Bronchial epithelial cell (primary cell): ENCODE data around the gene ALDH16A1. TPM values are rescaled to one million over a fixed set of nuclear protein-coding genes. Genes with fewer than 3 reads are reported as not detected.
A peak's percentile ranks its signal among the peaks of the same experiment; 100 is the strongest.

Experiments used
- DNase-seq: peaks from one replicate; pipeline ENCODE4 v3.0.0-alpha.2; 2010; ENCODE audit warnings: low read depth
- FAIRE-seq: peaks from 2 replicates; lab custom pipeline; 2011; peaks lifted over from hg19 to GRCh38; lab: Jason Lieb, UNC
- H3K27me3 ChIP-seq: 2 replicates; pipeline ENCODE4 v1.5.1; 2011; ENCODE audit warnings: low read length; ENCODE audit not compliant: control insufficient read depth, insufficient read depth
- H3K36me3 ChIP-seq: 2 replicates; pipeline ENCODE4 v1.5.1; 2011; ENCODE audit warnings: low read length; ENCODE audit not compliant: control insufficient read depth, insufficient read depth
- H3K4me3 ChIP-seq: 2 replicates; pipeline ENCODE4 v1.5.1; 2011; ENCODE audit warnings: mild to moderate bottlenecking, low read depth, low read length, control low read depth
- total RNA-seq: library from RNA; depleted of rRNA; stranded (reverse); fragments of >200 nt; gene quantifications from 2 replicates; pipeline ENCODE4 v1.2.1, GENCODE V29; 2014
- TF ChIP-seq, protein P1 (sequence below): IDR thresholded peaks from 2 replicates; pipeline ENCODE4 v1.5.1; 2011; ENCODE audit warnings: mild to moderate bottlenecking, moderate library complexity, low read length, control low read depth, inconsistent platforms; ENCODE audit not compliant: insufficient read depth, severe bottlenecking

Gene ALDH16A1
- total RNA-seq, 1 donor from 2014 or later: 29.2 TPM

DNA sequence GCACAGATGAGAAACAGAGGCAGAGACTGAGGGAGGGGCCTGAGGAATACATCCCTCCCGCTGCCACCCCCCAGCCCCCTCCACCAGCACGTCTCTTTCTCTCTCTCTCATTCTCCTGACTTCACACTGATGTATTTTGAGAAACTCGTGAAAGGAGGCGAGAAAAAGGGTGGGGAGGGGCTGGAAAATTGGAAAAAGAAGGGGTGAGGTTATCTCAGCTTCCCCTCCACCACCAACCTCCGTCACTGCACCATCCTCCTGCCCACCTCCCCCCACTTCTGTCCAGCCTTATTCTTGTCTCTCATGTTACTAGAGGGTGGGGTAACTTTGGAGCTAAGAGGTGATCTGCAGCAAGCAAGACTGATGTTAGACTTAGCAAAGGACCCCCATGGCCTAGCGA, 13.2 kb upstream of the ALDH16A1 start:
- no peaks in the 10 kb centered on the region for H3K36me3 ChIP-seq
- FAIRE-seq (no peak), DNase-seq (no peak)
- peaks cover 50% of the 10 kb centered on the region for H3K27me3 ChIP-seq
- TF ChIP-seq, protein P1, sequence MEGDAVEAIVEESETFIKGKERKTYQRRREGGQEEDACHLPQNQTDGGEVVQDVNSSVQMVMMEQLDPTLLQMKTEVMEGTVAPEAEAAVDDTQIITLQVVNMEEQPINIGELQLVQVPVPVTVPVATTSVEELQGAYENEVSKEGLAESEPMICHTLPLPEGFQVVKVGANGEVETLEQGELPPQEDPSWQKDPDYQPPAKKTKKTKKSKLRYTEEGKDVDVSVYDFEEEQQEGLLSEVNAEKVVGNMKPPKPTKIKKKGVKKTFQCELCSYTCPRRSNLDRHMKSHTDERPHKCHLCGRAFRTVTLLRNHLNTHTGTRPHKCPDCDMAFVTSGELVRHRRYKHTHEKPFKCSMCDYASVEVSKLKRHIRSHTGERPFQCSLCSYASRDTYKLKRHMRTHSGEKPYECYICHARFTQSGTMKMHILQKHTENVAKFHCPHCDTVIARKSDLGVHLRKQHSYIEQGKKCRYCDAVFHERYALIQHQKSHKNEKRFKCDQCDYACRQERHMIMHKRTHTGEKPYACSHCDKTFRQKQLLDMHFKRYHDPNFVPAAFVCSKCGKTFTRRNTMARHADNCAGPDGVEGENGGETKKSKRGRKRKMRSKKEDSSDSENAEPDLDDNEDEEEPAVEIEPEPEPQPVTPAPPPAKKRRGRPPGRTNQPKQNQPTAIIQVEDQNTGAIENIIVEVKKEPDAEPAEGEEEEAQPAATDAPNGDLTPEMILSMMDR: no peak
- no peak overlapping the region for H3K4me3 ChIP-seq

DNA sequence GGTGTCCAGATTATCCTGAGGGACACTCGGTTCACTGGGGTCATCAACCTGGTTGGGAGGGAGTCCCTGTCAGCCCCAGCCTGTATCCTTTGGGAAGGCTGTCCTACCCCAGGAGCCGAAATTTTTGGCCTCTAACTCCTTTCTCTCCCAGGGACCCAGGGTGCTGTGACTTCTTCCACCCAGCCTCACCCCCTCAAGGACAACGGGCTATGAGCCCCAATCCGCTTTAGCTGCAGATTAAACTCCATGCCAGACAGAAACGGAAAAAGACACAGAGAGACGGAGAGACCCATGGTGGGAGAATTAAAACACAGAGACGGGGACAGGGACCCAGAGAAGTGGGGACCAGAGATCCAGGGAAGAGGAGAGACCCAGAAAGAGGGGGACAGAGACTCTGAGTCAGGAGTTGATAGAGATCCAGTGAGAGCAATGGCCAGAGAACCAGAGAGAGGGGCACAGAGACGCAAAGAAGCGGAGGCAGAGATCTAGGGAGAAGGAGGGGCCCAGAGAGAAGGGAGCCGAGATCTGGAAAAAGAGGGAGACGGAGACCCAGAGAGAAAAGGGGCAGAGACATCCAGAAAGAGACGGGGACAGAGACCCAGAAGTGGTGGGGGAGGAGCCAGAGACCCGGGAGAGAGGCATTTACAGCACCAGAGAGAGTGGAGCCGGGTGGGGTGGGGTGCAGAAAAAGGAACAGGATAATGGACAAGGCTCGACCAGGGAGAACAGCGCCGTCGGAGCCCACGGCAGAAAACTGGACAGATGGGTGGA, 12.4 kb upstream of the ALDH16A1 start:
- Histone ChIP-seq H3K27me3 (peaks cover 48% of the 10 kb centered on the region), H3K4me3 (no peak overlapping the region), H3K36me3 (no peaks in the 10 kb centered on the region)
- FAIRE-seq: no peak
- TF ChIP-seq, protein P1: no peak
- no peak for DNase-seq

DNA sequence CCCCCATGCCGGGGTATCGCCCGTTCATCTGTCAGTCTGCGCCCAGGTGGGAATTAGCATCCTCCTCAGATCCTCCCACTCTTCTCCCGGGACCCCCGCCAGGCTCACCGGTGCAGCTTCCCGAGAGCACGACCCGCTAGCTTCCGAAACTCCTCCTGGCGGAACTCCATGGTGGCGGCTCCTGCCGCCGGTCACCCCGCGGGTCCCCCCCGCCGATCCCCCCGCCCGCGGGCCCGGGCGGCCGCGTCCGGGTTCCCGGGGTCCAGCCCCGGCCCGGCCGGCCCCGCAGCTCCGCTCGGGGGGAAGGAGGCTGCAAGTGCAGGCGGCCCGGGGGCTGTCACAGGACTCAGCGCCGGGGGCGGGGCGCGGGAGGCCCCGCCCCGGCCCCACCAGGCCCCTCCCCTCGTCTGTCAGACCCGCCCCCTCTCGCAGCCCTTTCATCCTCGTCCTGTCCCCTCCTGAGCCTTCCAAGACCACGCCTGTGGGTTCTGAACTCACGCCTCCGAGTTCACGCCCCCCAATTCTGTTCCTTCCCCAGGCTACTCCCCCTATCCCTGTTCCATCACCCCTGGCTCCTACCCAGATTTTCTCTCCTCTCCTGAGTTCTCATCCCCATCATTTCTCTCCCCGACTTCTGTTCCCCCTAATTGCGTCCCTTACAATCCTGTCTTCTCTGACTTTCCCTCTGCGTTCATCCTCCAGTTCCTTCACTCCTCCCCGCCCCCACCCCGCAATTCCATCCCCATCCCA, 11.6 kb upstream of the ALDH16A1 start, which contains the start of gene SLC17A7:
Gene SLC17A7 (minus strand): TSS at position 318 of the 750 bp plus-strand sequence. CDS start 148 bp downstream, at position 170.
- no peak for FAIRE-seq
- Histone ChIP-seq H3K27me3 (peaks cover 43% of the 10 kb centered on the region), H3K36me3 (peaks cover under 1% of the 10 kb centered on the region), H3K4me3 (no peak within 1 kb of the TSS)
- DNase-seq: no peak
- TF ChIP-seq, protein P1: no peak

DNA sequence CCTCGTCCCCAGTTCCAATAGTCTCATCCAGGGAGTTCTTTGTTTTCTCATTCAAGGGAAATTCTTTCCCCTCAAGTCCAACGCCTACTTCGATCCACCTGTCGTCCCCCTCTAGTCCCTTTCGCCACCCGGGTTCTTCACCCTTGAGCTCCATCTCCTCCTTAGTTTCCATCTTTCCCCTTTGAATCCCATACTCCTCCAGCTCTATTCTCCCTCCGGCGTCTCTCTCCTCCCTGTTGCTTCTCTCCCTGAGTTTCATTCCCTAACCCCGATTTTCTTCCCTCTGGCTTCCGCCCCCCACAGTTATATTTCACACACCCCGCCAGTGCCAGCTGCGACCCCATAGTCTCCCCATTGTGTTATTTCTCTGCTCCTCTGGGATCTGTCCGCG, 11.1 kb upstream of the ALDH16A1 start:
- TF ChIP-seq, protein P1: no peak
- FAIRE-seq (no peak), DNase-seq (no peak)
- Histone ChIP-seq H3K4me3 (no peak overlapping the region), H3K27me3 (peaks cover 38% of the 10 kb centered on the region), H3K36me3 (peaks cover 5% of the 10 kb centered on the region)

DNA sequence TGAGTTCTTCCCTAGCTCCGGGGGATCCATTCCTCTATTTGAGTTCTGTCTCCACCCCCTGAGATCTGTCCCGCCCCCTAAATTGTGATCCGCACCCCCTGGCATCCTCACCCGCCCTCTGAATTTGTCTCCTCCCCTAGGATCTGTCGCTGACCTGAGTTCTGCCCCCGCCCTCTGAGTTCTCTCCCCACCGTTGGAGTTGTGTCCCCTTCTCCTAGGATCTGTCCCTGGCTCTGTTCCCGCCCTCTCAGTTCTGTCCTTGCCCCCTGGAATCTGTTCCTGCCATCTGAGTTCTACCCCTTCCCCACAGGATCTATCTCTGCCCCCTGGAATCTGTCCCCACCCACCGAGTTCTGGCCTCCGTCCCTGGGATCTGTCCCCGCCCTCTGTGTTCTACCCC, 10.7 kb upstream of the ALDH16A1 start:
- Histone ChIP-seq H3K4me3 (peak overlapping the region; percentile 71), H3K36me3 (peaks cover 9% of the 10 kb centered on the region), H3K27me3 (peaks cover 36% of the 10 kb centered on the region)
- FAIRE-seq: no peak
- no peak for DNase-seq
- TF ChIP-seq, protein P1: no peak
